Measurements from ENCODE around the gene SBK1. TPM values are rescaled to one million over a fixed set of nuclear protein-coding genes. Genes with fewer than 3 reads are reported as not detected.

The SBK1 gene
- total and polyA plus RNA-seq, 2 of the 4 experiments (the other 2 are of a cell fraction): under 0.01 to 0.05 TPM

- H3K14ac ChIP-seq (replicated peaks; ENCODE audit: low read depth, low read length): no peak overlapping the region
- H3K27ac ChIP-seq (ENCODE audit: insufficient read depth, low read length): no peak overlapping the region
- no peak overlapping the region for H3K56ac ChIP-seq (ENCODE audit: extremely low read depth, insufficient read depth, low read length)
- no peak overlapping the region for H2BK15ac ChIP-seq (ENCODE audit: low read depth, low read length)
- POLR2A ChIA-PET (ENCODE audit: unreplicated experiment): no interaction called here
- ATAC-seq (ENCODE audit: low read depth) (peak; percentile 82), DNase-seq (peak; percentile 34)
- no peaks in the 10 kb centered on the region for H3K36me3 ChIP-seq (ENCODE audit: control insufficient read depth, insufficient read depth, low read length)
- no peaks in the 10 kb centered on the region for H4K20me1 ChIP-seq (ENCODE audit: insufficient read depth, low read length)
- intact Hi-C loops (cut with micrococcal nuclease) (loop anchor here (1.0 to 10.0 kb wide), 2 partner anchors 40 to 172 kb away; no protein-coding TSS in a partner anchor), dilution Hi-C loops (cut with HindIII; ENCODE audit: low sequenced_read_pairs, unreplicated experiment) (no loop called here), in situ Hi-C loops (cut with MboI; ENCODE audit: low sequenced_read_pairs) (loop anchor here (10.0 kb wide), 1 partner anchor 62 kb away; no protein-coding TSS in a partner anchor)
- no peaks in the 10 kb centered on the region for H3K79me1 ChIP-seq (ENCODE audit: low read depth in 1 of 2, low read length in 2 of 2)
- H2AFZ ChIP-seq (replicated peaks; ENCODE audit: low read length, poor library complexity): peak overlapping the region; percentile 70
- H3K18ac ChIP-seq (ENCODE audit: low read depth, low read length): no peak overlapping the region
- CTCF ChIA-PET: interaction anchor here (0.7 to 1.4 kb wide), 3 partner anchors 23 to 40 kb away, joined by 3 to 7 read pairs (median 4); no protein-coding TSS in a partner anchor
- 35% methylated on average over 13 of the region's 22 CpGs; no CpG with 5 or more reads in 1 of the 2 experiments for WGBS, 2 experiments (ENCODE audit: extremely low coverage in 2 of 2, insufficient read length in 1 of 2)
- H3K27me3 ChIP-seq (ENCODE audit: control insufficient read depth, insufficient read depth, low read length): peaks cover 2% of the 10 kb centered on the region; the same call in 1 of the 2 replicates
- H4K8ac ChIP-seq (ENCODE audit: low read depth in 2 of 2, low read length in 2 of 2): no peak overlapping the region
- H3K4ac ChIP-seq (ENCODE audit: low read depth, low read length): no peak overlapping the region
- H4K5ac ChIP-seq (ENCODE audit: low read depth, low read length): no peak overlapping the region
- no peaks in the 10 kb centered on the region for H3K9me3 ChIP-seq (ENCODE audit: control insufficient read depth, insufficient read depth, low read length)
- no peaks in the 10 kb centered on the region for H3K4me1 ChIP-seq (ENCODE audit: control insufficient read depth, insufficient read depth, low read length)
- peak; percentile 70 for TF ChIP-seq RAD21 (IDR thresholded peaks at IDR 0.05; ENCODE audit: low read length)
- peak; percentile 32; the same call in 1 of the 2 replicates for TF ChIP-seq MAFK (IDR thresholded peaks at IDR 0.05; ENCODE audit: low read depth, low read length)
- peak; percentile 81 for TF ChIP-seq CTCF (conservative IDR thresholded peaks at IDR 0.05; ENCODE audit: low read depth, low read length)
- no peak for TF ChIP-seq CHD1 (IDR thresholded peaks at IDR 0.05; ENCODE audit: low read depth, low read length)
- no peak for TF ChIP-seq MXI1 (IDR thresholded peaks at IDR 0.05; ENCODE audit: borderline replicate concordance, low read depth, low read length)
- TF ChIP-seq SMC3 (IDR thresholded peaks at IDR 0.05; ENCODE audit: low read depth, low read length): peak; percentile 77
- no peak overlapping the region for H2BK120ac ChIP-seq (ENCODE audit: low read depth, low read length)
- no peak overlapping the region for H3K4me3 ChIP-seq (ENCODE audit: insufficient read depth, low read depth, low read length)
- H2AK5ac ChIP-seq (ENCODE audit: low read depth, low read length): no peak overlapping the region
- H2AK9ac ChIP-seq (replicated peaks; ENCODE audit: low read depth, low read length, poor library complexity): peak overlapping the region; percentile 83
- H2BK20ac ChIP-seq (ENCODE audit: low read depth, low read length): no peak overlapping the region
- no peak overlapping the region for H3K4me2 ChIP-seq (ENCODE audit: low read depth, low read length)
- no peak overlapping the region for H3K9ac ChIP-seq (ENCODE audit: low read depth, low read length)
- BruUV-seq (replicated peaks): no TSS peak
- no peak overlapping the region for H3K23ac ChIP-seq (ENCODE audit: low read depth, low read length)
- H2BK5ac ChIP-seq (ENCODE audit: low read depth, low read length, poor library complexity, severe bottlenecking): no peak overlapping the region
- no peaks in the 10 kb centered on the region for H3K9me1 ChIP-seq (ENCODE audit: insufficient read depth, low read length)
- H4K91ac ChIP-seq (ENCODE audit: insufficient read depth, low read depth, low read length): no peak overlapping the region
Observed at GRCh38 chr16:28317040-28317880, 24.9 kb downstream of the SBK1 start.

Data from IMR-90 (cell line).